Fibroblast of villous mesenchyme (primary cell): Measurements from ENCODE around the gene STARD4. TPM values are rescaled to one million over a fixed set of nuclear protein-coding genes. Genes with fewer than 3 reads are reported as not detected.

Source experiments
- DNase-seq: peaks from one replicate; pipeline ENCODE4 v3.0.0-alpha.2; 2010; ENCODE audit warnings: low read depth
- H3K4me3 ChIP-seq: 2 replicates; pipeline ENCODE4 v1.5.1; 2011; ENCODE audit warnings: low read depth, mild to moderate bottlenecking, low read length
- CTCF ChIP-seq: IDR thresholded peaks from 2 replicates; pipeline ENCODE4 v1.5.1; 2012; ENCODE audit warnings: low read depth, mild to moderate bottlenecking, low read length; ENCODE audit not compliant: insufficient read depth
- total RNA-seq: library from RNA; depleted of rRNA; stranded (reverse); fragments of >200 nt; gene quantifications from 2 replicates; pipeline ENCODE4 v1.2.3, GENCODE V29; 2012

Gene STARD4
- total RNA-seq, 1 donor = 147 TPM

- H3K4me3 ChIP-seq = no peak overlapping the region
- no peak for DNase-seq
- no peak for TF ChIP-seq CTCF
These were observed 36.1 kb upstream of the STARD4 start for GRCh38 chr5:111548348-111548950.

- TF ChIP-seq CTCF = no peak
- DNase-seq = no peak
- no peak overlapping the region for H3K4me3 ChIP-seq
These were observed 32.7 kb upstream of the STARD4 start for GRCh38 chr5:111545031-111545430.

- DNase-seq = peak; percentile 38
- no peak for TF ChIP-seq CTCF
- no peak overlapping the region for H3K4me3 ChIP-seq
These were observed 25.0 kb upstream of the STARD4 start for GRCh38 chr5:111537141-111538024.

GRCh38 chr5:111535879-111536549 lies 23.7 kb upstream of the STARD4 start:
- H3K4me3 ChIP-seq = no peak overlapping the region
- TF ChIP-seq CTCF = no peak
- no peak for DNase-seq

- DNase-seq = no peak
- TF ChIP-seq CTCF = no peak
- H3K4me3 ChIP-seq = no peak overlapping the region
These were observed 20.7 kb upstream of the STARD4 start for GRCh38 chr5:111532886-111533582.

GRCh38 chr5:111530298-111530740 lies 18.0 kb upstream of the STARD4 start:
- DNase-seq = peak; percentile 92
- no peak overlapping the region for H3K4me3 ChIP-seq
- TF ChIP-seq CTCF = no peak
